GM10847 (cell line): ENCODE measurements around the gene NBPF3.

Experiments
- POLR2A ChIP-seq: IDR thresholded peaks from 2 replicates; pipeline ENCODE4 v1.6.1; 2011; ENCODE audit not compliant: insufficient read length; ENCODE audit errors: extremely low read depth

Gene NBPF3

DNA sequence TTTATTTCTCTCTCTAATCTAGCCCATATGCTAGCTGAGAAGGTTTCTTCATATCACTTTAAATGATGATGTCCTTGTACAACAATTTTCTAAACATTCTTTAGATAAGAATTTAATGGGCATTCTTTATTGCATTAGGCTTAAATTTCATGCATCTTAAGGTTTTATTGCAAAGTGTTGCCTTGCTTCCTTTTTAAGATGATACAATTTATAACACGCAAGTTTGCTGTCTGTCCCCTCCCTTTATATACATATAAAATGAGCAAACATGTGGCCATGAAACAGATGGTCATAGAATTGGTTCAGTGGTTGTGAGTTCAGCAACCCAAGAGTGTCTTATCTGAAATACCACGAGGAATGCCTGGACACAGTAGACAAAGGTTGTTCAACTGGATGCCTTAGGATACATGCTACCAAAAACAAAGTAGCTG is 12.1 kb downstream of the NBPF3 start:
- no peak for TF ChIP-seq POLR2A

DNA sequence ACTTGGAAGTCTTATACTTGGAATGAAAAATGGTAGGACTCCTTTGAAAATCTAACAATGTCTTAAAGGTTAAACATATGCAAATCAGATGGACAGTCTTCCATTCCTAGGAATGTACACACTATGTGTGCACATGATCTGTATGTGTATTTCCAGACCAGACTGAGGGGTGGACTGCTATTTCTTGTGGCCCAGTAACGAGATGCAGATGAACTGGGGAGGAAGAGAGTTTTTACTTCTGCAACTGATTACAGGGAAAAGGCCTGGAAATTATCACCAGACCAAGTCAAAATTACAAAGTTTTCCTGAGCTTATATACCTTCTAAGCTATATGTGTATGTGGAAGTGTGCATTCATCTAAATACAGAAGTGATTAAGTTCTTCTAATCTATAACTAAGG is 17.7 kb downstream of the NBPF3 start:
- no peak for TF ChIP-seq POLR2A

DNA sequence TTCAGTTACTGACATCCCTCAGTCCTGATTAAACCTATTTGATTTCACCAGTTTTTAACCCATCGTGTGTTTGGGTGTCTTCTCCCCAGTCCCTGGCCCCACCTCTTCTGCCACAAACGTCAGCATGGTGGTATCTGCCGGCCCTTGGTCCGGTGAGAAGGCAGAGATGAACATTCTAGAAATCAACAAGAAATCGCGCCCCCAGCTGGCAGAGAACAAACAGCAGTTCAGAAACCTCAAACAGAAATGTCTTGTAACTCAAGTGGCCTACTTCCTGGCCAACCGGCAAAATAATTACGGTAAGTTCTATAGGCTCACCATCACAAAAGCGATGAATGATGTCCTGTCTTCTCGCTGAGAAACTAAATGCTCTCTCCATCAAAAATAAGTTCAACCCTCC is 28.7 kb downstream of the NBPF3 start:
- TF ChIP-seq POLR2A = no peak

DNA sequence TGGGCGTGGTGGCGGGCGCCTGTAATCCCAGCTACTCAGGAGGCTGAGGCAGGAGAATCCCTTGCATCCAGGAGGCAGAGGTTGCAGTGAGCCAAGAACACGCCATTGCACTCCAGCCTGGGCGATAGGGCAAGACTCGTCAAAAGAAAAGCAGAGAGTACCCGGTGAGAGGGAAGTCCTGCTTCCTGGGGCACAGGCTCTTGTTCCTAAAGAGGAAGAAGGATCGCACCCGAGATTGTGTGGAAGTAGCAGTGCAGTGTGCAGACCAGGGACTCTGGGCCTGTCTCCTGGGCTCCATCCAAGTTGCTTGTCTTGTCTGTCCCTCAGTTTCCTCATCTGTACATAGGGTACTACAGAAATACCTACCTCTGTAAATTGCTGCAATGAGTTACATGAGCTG is 29.6 kb downstream of the NBPF3 start:
- TF ChIP-seq POLR2A = no peak

DNA sequence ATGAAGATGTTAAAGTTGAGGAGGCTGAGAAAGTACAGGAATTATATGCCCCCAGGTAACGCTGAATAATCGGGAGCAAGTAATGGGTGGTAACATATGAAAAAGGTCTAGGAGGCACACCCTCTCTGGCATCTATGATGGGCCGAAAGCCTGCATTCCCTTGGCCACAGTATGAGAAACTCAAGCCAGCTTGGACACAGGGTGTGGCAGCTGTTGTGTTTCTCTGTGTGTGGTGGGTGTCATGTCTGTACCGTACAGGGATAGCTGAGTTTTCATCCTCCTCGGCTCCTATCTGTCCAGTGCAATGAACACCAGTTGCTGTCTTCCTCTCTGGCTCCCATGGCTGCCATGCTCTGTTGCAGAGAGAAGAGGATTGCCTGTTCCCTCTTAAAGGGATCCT is 32.9 kb downstream of the NBPF3 start:
- no peak for TF ChIP-seq POLR2A

DNA sequence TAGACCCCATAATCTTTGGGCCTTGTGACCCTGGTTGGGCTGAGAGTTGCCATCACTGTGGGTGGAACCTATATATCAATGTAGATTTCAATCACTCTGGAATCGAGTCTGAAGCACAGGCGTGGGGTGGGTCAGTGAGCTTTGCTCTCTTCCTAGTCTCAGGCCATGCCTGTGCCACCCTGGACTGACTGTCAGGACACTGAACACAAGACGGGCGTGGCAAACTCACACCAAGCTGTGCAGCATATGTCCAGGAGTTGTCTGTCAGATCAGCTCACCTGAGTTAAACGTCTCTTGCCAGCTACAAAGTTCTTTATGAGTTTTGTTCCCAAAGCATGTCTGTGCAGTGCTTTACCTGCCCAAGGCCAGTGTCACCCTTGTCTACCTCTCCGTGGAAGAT is 38.4 kb downstream of the NBPF3 start:
- no peak for TF ChIP-seq POLR2A

DNA sequence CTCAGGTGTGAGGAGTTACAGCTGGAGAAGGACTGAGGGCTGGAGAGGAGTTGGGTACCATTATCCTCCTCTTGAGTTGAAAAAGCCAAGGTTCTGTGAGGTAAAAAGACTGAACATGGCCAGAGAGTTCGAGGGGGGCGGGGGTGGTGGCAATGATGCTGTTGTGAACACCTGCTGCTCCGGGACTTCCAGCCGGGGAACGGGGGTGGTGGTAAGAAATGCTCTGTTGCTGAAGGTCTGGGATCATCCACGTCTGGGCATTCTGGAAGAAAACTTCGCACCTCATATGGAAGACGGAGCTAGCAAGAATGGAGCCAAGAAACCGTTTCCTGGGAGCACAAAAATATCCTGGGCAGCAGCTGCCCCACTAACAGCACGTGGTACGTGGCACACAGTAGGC is 49.2 kb downstream of the NBPF3 start:
- TF ChIP-seq POLR2A = no peak

DNA sequence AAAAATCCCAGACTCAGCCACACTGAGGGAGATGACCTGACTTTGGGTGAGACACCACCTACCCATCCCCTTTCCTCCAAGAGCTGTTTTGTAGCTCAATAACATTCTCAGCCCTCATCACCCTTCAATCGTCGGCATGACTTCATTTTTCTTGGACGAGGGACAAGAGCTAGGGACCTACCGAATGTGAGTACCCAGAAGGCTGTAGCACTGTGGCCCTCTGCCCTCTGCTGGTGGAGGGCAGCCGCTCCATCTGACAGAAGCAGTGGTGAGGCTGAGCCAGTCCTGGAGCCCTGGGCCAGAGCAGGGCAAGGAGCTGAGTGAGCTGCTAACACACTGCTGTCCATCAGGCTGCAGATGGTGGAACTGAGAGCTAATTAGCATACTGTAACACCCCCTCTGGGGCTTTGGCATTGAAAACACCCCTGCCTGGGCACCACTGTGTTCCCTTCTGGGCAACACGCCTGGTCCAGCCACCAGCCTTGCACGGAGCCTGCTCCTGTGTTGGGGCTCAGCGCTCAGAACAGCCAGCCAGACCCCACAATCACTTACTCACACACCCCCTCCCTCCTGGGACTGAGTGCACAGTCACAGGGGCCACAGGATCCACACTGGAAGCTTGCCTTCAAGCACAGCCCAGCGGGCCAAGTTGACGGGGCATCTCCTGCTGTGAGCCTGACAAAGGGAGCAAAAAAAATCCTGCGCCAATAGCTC is 51.0 kb downstream of the NBPF3 start:
- TF ChIP-seq POLR2A = no peak

DNA sequence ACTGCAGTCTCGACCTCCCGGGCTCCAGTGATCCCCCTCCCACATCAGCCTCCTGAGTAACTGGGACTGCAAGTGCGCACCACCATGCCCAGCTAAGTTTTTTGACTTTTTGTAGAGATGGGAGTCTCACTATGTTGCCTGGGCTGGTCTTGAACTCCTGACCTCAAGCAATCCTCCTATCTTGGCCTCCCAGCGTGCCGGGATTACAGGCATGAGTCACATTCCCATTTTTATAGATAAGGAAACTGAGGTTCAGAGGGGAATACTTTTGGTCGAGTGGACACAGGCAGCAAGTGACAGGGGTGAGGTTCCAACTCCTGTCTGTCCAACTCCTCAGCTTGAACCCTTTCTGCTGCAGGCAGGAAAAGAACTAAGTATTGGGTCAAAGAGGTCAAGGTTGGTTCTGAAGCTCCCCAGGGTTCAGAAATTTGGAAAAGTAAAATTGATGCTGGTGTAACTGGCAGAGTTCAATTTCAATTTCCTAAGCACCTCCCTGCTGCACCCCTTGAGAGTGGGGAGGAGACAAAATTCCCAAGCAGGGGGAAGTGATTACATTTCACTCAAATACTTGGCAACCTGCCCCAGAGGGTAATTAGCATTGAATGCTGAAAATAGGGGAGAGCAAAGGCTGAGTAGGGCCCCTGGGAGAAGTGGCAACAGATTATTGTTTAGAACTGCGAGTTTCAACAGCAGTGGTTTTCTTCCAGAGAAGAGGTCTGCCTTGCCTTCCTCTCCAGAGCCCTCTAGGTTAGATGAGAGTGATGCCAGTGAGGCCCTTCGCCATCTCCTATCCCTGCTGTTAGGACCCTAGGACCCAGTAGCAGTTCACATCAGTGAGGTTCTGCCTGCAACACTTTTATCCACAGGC is 51.8 kb downstream of the NBPF3 start:
- no peak for TF ChIP-seq POLR2A

DNA sequence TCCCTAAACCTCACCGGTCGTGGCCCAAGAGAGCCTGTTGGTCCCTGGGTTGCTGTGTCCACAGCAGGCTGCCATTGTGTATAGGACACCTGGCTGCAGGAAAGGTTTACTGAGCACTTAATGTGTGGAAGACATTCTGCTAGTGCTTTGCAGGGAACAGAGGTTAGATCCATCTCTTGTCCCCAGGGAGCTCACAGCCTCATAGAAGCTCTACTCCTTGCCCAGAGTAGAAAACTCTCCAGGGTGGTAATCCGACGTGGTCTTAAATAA is 52.4 kb downstream of the NBPF3 start:
- TF ChIP-seq POLR2A = no peak

DNA sequence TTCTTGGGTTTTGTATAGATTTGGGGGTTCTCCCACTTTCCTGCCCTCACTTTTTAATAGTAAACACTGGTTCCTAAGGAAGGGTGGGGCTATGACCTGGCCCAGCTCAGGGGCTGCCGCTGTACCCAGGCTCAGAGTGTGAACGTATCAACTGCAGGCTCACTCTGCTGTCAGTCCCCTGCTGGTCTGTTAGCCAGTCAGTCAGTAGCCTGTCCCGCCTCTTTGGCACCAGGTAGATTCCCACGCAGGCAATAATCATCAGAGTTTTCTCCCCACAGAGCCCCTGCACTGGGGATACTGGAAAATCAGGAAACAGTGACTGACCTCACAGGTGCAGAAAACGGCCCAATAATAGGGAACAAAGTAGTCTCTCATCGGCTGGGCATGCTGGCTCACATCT is 54.3 kb downstream of the NBPF3 start:
- TF ChIP-seq POLR2A = no peak

DNA sequence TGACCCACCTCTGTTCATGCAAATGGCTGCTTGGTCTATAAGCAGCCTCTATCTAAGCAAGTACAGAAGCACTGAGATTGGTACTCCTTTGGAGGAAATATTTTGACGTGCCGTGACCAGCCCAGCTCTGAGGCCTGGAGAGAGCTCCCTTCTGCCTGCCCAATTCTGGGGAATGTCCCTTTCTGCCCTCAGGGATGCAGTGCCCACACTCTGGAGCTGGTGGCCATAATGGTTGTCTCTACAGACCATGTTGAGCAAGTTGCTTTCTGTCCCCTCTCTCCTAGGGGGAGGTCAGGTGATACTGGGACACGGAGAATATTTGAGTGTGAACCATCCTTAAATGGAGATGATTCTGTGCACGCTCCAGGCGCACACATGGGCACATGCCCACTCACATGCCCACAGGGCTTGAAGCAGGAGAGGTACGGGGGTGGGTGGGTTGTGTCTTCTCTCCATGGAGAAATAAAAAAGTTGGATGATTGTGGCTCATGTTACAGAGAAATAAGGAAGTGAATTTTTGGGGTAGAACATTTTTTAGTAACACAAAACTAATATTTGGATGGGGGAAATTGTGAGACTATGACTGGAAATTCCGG is 55.4 kb downstream of the NBPF3 start:
- TF ChIP-seq POLR2A = no peak

DNA sequence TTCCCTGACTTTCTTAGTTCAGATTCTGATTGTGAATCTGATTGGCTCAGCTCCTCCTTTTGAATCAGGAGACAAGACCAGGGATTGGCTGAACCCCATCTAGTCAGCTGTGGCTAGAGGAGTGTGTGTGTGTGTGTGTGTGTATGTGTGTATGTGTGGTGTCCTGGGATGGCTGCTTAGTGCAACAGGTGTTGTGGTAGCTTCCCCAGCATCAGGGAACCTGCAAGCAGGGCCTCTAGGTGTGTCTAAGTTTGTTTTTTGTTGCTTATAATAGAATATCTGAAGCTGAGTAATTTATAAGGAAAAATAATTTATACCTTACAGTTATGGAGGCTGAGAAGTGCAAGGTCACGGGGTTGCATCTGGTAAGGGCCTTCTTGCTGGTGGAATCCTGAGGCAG is 56.1 kb downstream of the NBPF3 start:
- TF ChIP-seq POLR2A = no peak

DNA sequence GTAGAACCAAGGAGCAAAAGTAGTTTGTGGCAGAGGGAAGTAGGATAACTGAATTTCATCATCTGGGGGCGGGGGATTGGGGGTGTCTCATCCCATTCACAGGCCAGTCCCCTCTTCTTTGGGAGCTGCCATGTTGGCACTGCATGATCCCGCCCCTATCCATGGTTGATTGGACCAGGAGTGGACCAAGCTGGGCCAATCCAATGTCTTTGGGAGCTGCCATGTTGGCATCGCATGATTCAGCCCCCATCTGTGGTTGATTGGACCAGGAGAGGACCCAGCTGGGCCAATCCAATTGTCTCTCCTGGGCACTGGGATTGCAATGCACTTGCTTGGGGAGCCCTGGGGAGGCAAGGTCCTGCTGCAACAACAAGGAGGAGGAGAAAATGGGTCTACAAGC is 56.9 kb downstream of the NBPF3 start:
- TF ChIP-seq POLR2A = no peak

DNA sequence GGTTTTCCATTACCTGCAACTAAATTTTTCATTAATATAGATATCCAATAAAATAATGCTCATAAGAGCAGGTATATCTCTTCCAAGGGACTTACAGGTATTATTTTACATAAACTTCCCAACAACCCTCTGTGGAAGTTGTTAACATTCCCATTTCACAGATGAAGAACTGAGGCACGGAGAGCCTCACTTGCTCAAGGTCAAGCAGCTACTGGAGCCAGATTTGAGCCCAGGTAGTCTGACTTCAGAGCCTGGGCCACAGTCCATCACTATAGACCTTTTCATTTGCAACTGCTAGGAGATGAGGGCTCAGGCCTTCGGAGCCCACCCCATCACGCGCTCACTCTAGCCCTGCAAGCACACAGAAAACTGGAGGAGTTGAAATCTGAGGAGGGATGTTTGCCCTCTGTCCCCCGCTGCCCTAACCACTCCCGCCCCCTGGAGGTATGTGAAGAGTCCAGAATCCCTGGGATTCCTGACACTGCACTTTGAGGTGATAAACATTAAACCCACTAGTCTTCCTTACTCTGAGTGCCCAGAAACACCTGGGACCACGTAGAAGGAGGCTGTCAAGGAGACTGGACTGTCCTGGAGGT is 57.6 kb downstream of the NBPF3 start:
- TF ChIP-seq POLR2A = no peak
